NCI-H2107 treated with DMSO at 0.1 percent for 48 hours (cell line): ENCODE measurements around the gene PGK1.
"Not testable (repeated sequence)": the region's sequence is repeated elsewhere in the genome, so short reads cannot be mapped to it uniquely, and the experiment has no call there.

Source experiments
- DNase-seq: peaks from one replicate; lab custom pipeline; 2025; ENCODE audit not compliant: unreplicated experiment; lab: John Stamatoyannopoulos, UW

Gene PGK1

GRCh38 chrX:78103623-78104446, at the start of gene PGK1:
TSS of gene PGK1 (plus strand) at chrX:78104248. CDS start at chrX:78104341, 93 bp downstream.
- DNase-seq, result peak; percentile 90

- peak; percentile 4 for DNase-seq
Measured at GRCh38 chrX:78063687-78064086, 40.4 kb upstream of the PGK1 start.

- DNase-seq, result no peak
Measured at GRCh38 chrX:78064152-78064551, 39.9 kb upstream of the PGK1 start.

GRCh38 chrX:78064698-78065601, 39.1 kb upstream of the PGK1 start:
- DNase-seq, result not testable (repeated sequence)

GRCh38 chrX:78066110-78066509, 37.9 kb upstream of the PGK1 start:
- no peak for DNase-seq

GRCh38 chrX:78071331-78071730, 32.7 kb upstream of the PGK1 start:
- DNase-seq, result no peak

- DNase-seq, result not testable (repeated sequence)
Measured at GRCh38 chrX:78073147-78074077, 30.6 kb upstream of the PGK1 start.

- DNase-seq, result no peak
Measured at GRCh38 chrX:78074088-78074487, 30.0 kb upstream of the PGK1 start.

GRCh38 chrX:78075787-78076389, 28.2 kb upstream of the PGK1 start:
- DNase-seq, result no peak

- not testable (repeated sequence) for DNase-seq
Measured at GRCh38 chrX:78081413-78081812, 22.6 kb upstream of the PGK1 start.

- DNase-seq, result no peak
Measured at GRCh38 chrX:78092296-78092695, 11.8 kb upstream of the PGK1 start.

- DNase-seq, result no peak
Measured at GRCh38 chrX:78098108-78098507, 5.9 kb upstream of the PGK1 start.

GRCh38 chrX:78102091-78102490, 2.0 kb upstream of the PGK1 start:
- DNase-seq, result no peak

GRCh38 chrX:78103001-78103622, 936 bp upstream of the PGK1 start:
- no peak for DNase-seq

- DNase-seq, result peak; percentile 6
Measured at GRCh38 chrX:78104447-78105176, 564 bp downstream of the PGK1 start.

- DNase-seq, result no peak
Measured at GRCh38 chrX:78105944-78106650, 2.0 kb downstream of the PGK1 start.

GRCh38 chrX:78106651-78106986, 2.6 kb downstream of the PGK1 start:
- no peak for DNase-seq

- no peak for DNase-seq
Measured at GRCh38 chrX:78109458-78109857, 5.4 kb downstream of the PGK1 start.
